H1 (cell line): Measurements from ENCODE around the gene RMND5B. TPM values are rescaled to one million over a fixed set of nuclear protein-coding genes. Genes with fewer than 3 reads are reported as not detected.
"Not testable (repeated sequence)": the region's sequence is repeated elsewhere in the genome, so short reads cannot be mapped to it uniquely, and the experiment has no call there.

Experiments
- CTCF ChIA-PET: fragments of 300-600 bp; sonication (Branson Sonifier 250); formaldehyde crosslinking; loops from one replicate; lab custom pipeline; 2021; ENCODE audit not compliant: partially characterized antibody; lab: Charles Lee
- POLR2A ChIA-PET: fragments of 300-600 bp; sonication (Branson Sonifier 250); formaldehyde crosslinking; loops from one replicate; lab custom pipeline; 2021; ENCODE audit warnings: inconsistent platforms; ENCODE audit not compliant: partially characterized antibody; lab: Charles Lee
- DNase-seq, 2 experiments: peaks; one replicate each; pipeline versions ENCODE4 v3.0.0 to v3.0.0-alpha.2; 2010 to 2022; ENCODE audit warnings: low spot score in 2 of 2, low read depth in 1 of 2, mixed read lengths in 1 of 2
- FAIRE-seq: peaks from 2 replicates; lab custom pipeline; 2011; peaks lifted over from hg19 to GRCh38; lab: Jason Lieb, UNC
- H2AFZ ChIP-seq: 2 replicates; pipeline ENCODE4 v1.8.1; 2012; ENCODE audit warnings: low read length, inconsistent platforms
- H2AK5ac ChIP-seq: 2 replicates; pipeline ENCODE4 v1.6.1; 2013; ENCODE audit warnings: low read depth, low read length
- H2BK120ac ChIP-seq: replicated peaks from 2 replicates; pipeline ENCODE3; 2013; ENCODE audit warnings: low read depth, low read length, inconsistent platforms
- H2BK12ac ChIP-seq: 2 replicates; pipeline ENCODE4 v1.6.1; 2013; ENCODE audit warnings: low read depth, low read length
- H2BK15ac ChIP-seq: 2 replicates; pipeline ENCODE4 v1.6.1; 2013; ENCODE audit warnings: low read length
- H2BK20ac ChIP-seq: 2 replicates; pipeline ENCODE4 v1.6.1; 2013; ENCODE audit warnings: low read length
- H2BK5ac ChIP-seq: 2 replicates; pipeline ENCODE4 v1.6.1; 2013; ENCODE audit warnings: low read depth, low read length
- H3K14ac ChIP-seq: 2 replicates; pipeline ENCODE4 v1.6.1; 2013; ENCODE audit warnings: inconsistent platforms; ENCODE audit not compliant: insufficient read length
- H3K18ac ChIP-seq: 2 replicates; pipeline ENCODE4 v1.6.1; 2013; ENCODE audit warnings: low read length; ENCODE audit errors: extremely low read depth
- H3K23ac ChIP-seq: 2 replicates; pipeline ENCODE4 v1.6.1; 2013; ENCODE audit warnings: inconsistent platforms; ENCODE audit not compliant: insufficient read length
- H3K23me2 ChIP-seq: 2 replicates; pipeline ENCODE4 v1.6.1; 2013; ENCODE audit warnings: low read depth, low read length
- H3K27ac ChIP-seq: 2 replicates; pipeline ENCODE4 v1.6.1; 2011; ENCODE audit warnings: low read depth, low read length, inconsistent platforms
- H3K27me3 ChIP-seq, 4 experiments: replicated peaks in 1 of 4; 1 replicate in 1 of 4; 2 replicates in 3 of 4; pipeline versions ENCODE4 v1.6.1 to v1.8.1; 2011 to 2013; ENCODE audit warnings: low read length in 3 of 4, mild to moderate bottlenecking in 3 of 4, inconsistent platforms in 2 of 4, mixed read lengths in 2 of 4, moderate library complexity in 1 of 4; ENCODE audit not compliant: control insufficient read depth in 3 of 4, insufficient read depth in 3 of 4; ENCODE audit errors: extremely low read depth in 1 of 4
- H3K36me3 ChIP-seq, 4 experiments: 2 replicates each; pipeline versions ENCODE4 v1.6.1 to v1.8.1; 2011 to 2013; ENCODE audit warnings: mild to moderate bottlenecking in 4 of 4, low read length in 3 of 4, moderate library complexity in 2 of 4, control low read depth in 1 of 4, inconsistent platforms in 1 of 4; ENCODE audit not compliant: insufficient read depth in 4 of 4, control insufficient read depth in 2 of 4
- H3K4ac ChIP-seq: replicated peaks from 2 replicates; pipeline ENCODE3; 2013; ENCODE audit warnings: low read length, low read depth, mixed read lengths, inconsistent platforms; ENCODE audit not compliant: insufficient read length
- H3K4me1 ChIP-seq, 4 experiments: replicated peaks in 1 of 4; 1 replicate in 1 of 4; 2 replicates in 3 of 4; pipeline versions ENCODE4 v1.6.1 to v1.8.1; 2011 to 2013; ENCODE audit warnings: low read length in 3 of 4, inconsistent platforms in 2 of 4, mixed read lengths in 1 of 4; ENCODE audit not compliant: insufficient read depth in 4 of 4, control insufficient read depth in 3 of 4
- H3K4me2 ChIP-seq, 2 experiments: 2 replicates each; pipeline versions ENCODE4 v1.6.1 to v1.8.1; 2011 to 2013; ENCODE audit warnings: low read depth in 2 of 2, low read length in 2 of 2, control low read depth in 1 of 2, inconsistent platforms in 1 of 2, mild to moderate bottlenecking in 1 of 2; ENCODE audit not compliant: insufficient read depth in 1 of 2
- H3K4me3 ChIP-seq, 4 experiments: fragments of 200-600, 300-600 bp in 1 of 4; sonication (generic), shearing (Covaris generic), sonication (Bioruptor Twin) in 1 of 4; 2 replicates each; pipeline versions ENCODE4 v1.5.1 to v1.8.1; 2011 to 2016; ENCODE audit warnings: low read length in 4 of 4, low read depth in 3 of 4, control low read depth in 2 of 4, inconsistent platforms in 2 of 4, mild to moderate bottlenecking in 2 of 4, mixed read lengths in 1 of 4, moderate library complexity in 1 of 4; ENCODE audit not compliant: insufficient read depth in 2 of 4; ENCODE audit errors: extremely low read depth in 1 of 4
- H3K56ac ChIP-seq: replicated peaks from 2 replicates; pipeline ENCODE3; 2013; ENCODE audit warnings: low read depth, mild to moderate bottlenecking, mixed read lengths, low read length, inconsistent platforms; ENCODE audit not compliant: insufficient read length
- H3K79me1 ChIP-seq: 2 replicates; pipeline ENCODE4 v1.6.1; 2013; ENCODE audit warnings: low read depth, low read length, control low read depth
- H3K79me2 ChIP-seq, 2 experiments: 2 replicates each; pipeline versions ENCODE4 v1.6.1 to v1.8.1; 2012 to 2013; ENCODE audit warnings: low read length in 2 of 2, mild to moderate bottlenecking in 2 of 2, inconsistent platforms in 1 of 2; ENCODE audit not compliant: insufficient read depth in 2 of 2, control insufficient read depth in 1 of 2
- H3K9ac ChIP-seq, 4 experiments: replicated peaks in 1 of 4; 1 replicate in 1 of 4; 2 replicates in 3 of 4; pipeline versions ENCODE4 v1.6.1 to v1.8.1; 2011 to 2013; ENCODE audit warnings: low read depth in 3 of 4, low read length in 3 of 4, control low read depth in 2 of 4, mild to moderate bottlenecking in 2 of 4, moderate library complexity in 2 of 4, inconsistent platforms in 1 of 4; ENCODE audit errors: extremely low read depth in 1 of 4
- H3K9me3 ChIP-seq, 2 experiments: 2 replicates each; pipeline versions ENCODE4 v1.6.1 to v1.8.1; 2012 to 2013; ENCODE audit warnings: mild to moderate bottlenecking in 2 of 2, moderate library complexity in 2 of 2, control low read depth in 1 of 2, inconsistent platforms in 1 of 2, low read depth in 1 of 2, low read length in 1 of 2, mixed read lengths in 1 of 2; ENCODE audit not compliant: insufficient read depth in 2 of 2
- H4K20me1 ChIP-seq, 2 experiments: replicated peaks in 1 of 2; 2 replicates each; pipeline versions ENCODE3 to v1.8.1; 2011 to 2013; ENCODE audit warnings: inconsistent platforms in 2 of 2, low read length in 2 of 2, mild to moderate bottlenecking in 1 of 2; ENCODE audit not compliant: insufficient read depth in 2 of 2, control insufficient read depth in 1 of 2
- H4K5ac ChIP-seq: 2 replicates; pipeline ENCODE4 v1.6.1; 2013; ENCODE audit warnings: low read length, low read depth, mixed read lengths, inconsistent platforms; ENCODE audit not compliant: insufficient read length
- H4K8ac ChIP-seq: 2 replicates; pipeline ENCODE4 v1.8.0; 2013; ENCODE audit warnings: mild to moderate bottlenecking, moderate library complexity, low read length, inconsistent platforms; ENCODE audit not compliant: insufficient read depth; ENCODE audit errors: extremely low read depth
- H4K91ac ChIP-seq: replicated peaks from 2 replicates; pipeline ENCODE3; 2013; ENCODE audit warnings: low read length, mixed read lengths, inconsistent platforms; ENCODE audit not compliant: insufficient read length
- POLR2AphosphoS5 ChIP-seq: IDR thresholded peaks from 2 replicates; pipeline ENCODE4 v1.6.1; 2011; ENCODE audit warnings: low read depth, low read length
- whole genome bisulfite sequencing, 2 experiments: shearing (Covaris generic) in 1 of 2; methylation state at CpG; one replicate each; pipeline versions ENCODE4 v1.1.6 to v1.1.7; 2013 to 2015; ENCODE audit warnings: low lambda C conversion rate in 2 of 2, mixed read lengths in 2 of 2, inconsistent platforms in 1 of 2, low coverage in 1 of 2, missing lambda C conversion rate in 1 of 2; ENCODE audit not compliant: insufficient replicate concordance in 2 of 2, insufficient coverage in 1 of 2, insufficient read length in 1 of 2; ENCODE audit errors: extremely low coverage in 1 of 2, missing lambda C conversion rate in 1 of 2; 5-methylcytosine and 5-hydroxymethylcytosine counted together
- polyA plus RNA-seq, 7 experiments: library from polyadenylated mRNA; depleted of rRNA in 3 of 7; stranded (reverse) in 5 of 7; unstranded in 2 of 7; fragments of >200 nt in 5 of 7; fragments of 200-250 nt in 2 of 7; gene quantifications; 1 replicate in 5 of 7; 2 replicates in 1 of 7; 4 replicates in 1 of 7; pipeline versions ENCODE4 v1.2.1 to v1.2.3, GENCODE V29; 2011 to 2013; ENCODE audit warnings: missing spikeins in 2 of 7, mixed read lengths in 2 of 7
- total RNA-seq: library from RNA; stranded (reverse); fragmentation: NEBNext Ultra II Directional; extraction: Animal tissue kit (Norgen Biotek cat#: 25700); gene quantifications from 2 replicates; pipeline ENCODE4 v1.2.1, GENCODE V29; 2021

RMND5B gene
- total and polyA plus RNA-seq, 2 of the 8 experiments (the other 6 are each of a cell fraction or from before 2014, with no cell fraction given) = 75.9 to 90.2 TPM

GRCh38 chr5:178127300-178128009 lies 3.4 kb upstream of the RMND5B start:
- Histone ChIP-seq H3K56ac (peak overlapping the region; percentile 36), H2AK5ac (peak overlapping the region; percentile 75; the same call in 1 of the 2 replicates), H3K23ac (peak overlapping the region; percentile 6), H3K4me1 (peaks cover 12 to 43% (median 31%) of the 10 kb centered on the region in 4 experiments), H3K27ac (peak overlapping the region; percentile 82; the same call in 1 of the 2 replicates), H3K4me2 (peak overlapping the region; percentile 36 to 49; a peak in 3 of 4 replicates), H2BK120ac (peak overlapping the region; percentile 87), H4K5ac (peak overlapping the region; percentile 83), H3K4me3 (peak overlapping the region in 1 of 4 experiments; percentile 34; a peak in 2 of 8 replicates), H3K36me3 (peaks cover 0 to 11% (median 5%) of the 10 kb centered on the region in 4 experiments; a peak in 2 of 8 replicates), H3K79me2 (peaks cover 4 to 20% of the 10 kb centered on the region in 2 experiments; a peak in 3 of 4 replicates), H4K91ac (peak overlapping the region; percentile 100), H2BK20ac (peak overlapping the region; percentile 100; the same call in 1 of the 2 replicates), H3K4ac (peak overlapping the region; percentile 94), H2BK12ac (peak overlapping the region; percentile 97), H3K18ac (peak overlapping the region; percentile 88), H4K8ac (peak overlapping the region; percentile 62), H3K9ac (peak overlapping the region in 3 of 4 experiments; percentile 38 to 46 (median 46); a peak in 5 of 7 replicates), H2BK5ac (peak overlapping the region; percentile 98)
- CTCF ChIA-PET = interaction anchor here (0.6 to 9.1 kb wide), 7 partner anchors 11 to 688 kb away, joined by 3 to 149 read pairs (median 7); partner anchors contain the start of gene NHP2
- not testable (repeated sequence) for DNase-seq, H2AFZ ChIP-seq, H3K79me1 ChIP-seq, H3K23me2 ChIP-seq, H3K9me3 ChIP-seq, H3K27me3 ChIP-seq, FAIRE-seq, H4K20me1 ChIP-seq, H3K14ac ChIP-seq, H2BK15ac ChIP-seq
- TF ChIP-seq POLR2AphosphoS5 = peak; percentile 68; the same call in 1 of the 2 replicates
- 77% methylated on average over 14 of the region's 14 CpGs; no CpG with 5 or more reads in 1 of the 2 experiments for WGBS, 2 experiments
- POLR2A ChIA-PET = interaction anchor here (0.6 to 40.7 kb wide), 12 partner anchors 6 to 582 kb away, joined by 3 to 1250 read pairs (median 4); partner anchors contain the start of genes N4BP3, NHP2 and RMND5B
